ENCODE measurements around the gene AOAH. TPM values are rescaled to one million over a fixed set of nuclear protein-coding genes. Genes with fewer than 3 reads are reported as not detected.

The AOAH gene
- polyA plus RNA-seq, 5 donors, result 4.4 to 7.6 (median 4.8) TPM

DNA sequence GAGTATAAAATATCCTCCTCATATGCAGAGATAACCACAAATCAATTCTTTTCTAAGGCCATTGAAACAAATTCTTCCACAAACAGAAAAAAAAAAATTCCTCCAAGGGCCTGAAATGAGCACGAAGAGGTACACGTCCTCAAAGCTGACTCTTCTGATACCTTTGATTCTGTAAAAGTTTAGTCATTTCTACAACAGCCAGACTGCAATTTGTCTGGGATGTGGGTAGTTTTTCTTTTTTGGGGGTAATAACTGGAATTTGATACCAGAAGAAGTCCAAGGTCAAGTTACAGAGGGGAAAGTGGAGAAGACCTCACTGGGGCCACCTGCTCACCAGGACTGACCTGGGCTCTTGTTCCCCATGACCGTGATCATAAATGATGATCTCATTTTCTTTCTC lies 121.8 kb downstream of the AOAH start:
- DNase-seq, result no peak

DNA sequence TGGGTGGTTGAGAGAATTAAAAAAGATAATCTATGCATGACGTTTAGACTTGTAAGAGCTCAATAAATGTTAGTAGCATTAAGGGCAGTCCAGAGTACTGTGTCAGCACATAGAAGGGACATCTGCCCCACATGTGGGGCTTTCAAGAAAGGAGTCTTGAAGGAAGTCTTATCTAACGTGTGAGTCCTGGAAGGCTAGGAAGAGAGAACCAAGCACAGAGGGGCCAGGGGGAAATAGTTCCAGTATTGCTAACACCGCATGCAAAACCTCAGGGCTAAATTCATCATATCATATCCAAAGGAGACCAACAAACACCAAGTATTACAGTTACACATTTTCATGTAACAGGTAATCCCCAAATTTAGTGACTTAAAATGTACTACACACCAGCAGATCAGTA lies 122.7 kb downstream of the AOAH start:
- no peak for DNase-seq

DNA sequence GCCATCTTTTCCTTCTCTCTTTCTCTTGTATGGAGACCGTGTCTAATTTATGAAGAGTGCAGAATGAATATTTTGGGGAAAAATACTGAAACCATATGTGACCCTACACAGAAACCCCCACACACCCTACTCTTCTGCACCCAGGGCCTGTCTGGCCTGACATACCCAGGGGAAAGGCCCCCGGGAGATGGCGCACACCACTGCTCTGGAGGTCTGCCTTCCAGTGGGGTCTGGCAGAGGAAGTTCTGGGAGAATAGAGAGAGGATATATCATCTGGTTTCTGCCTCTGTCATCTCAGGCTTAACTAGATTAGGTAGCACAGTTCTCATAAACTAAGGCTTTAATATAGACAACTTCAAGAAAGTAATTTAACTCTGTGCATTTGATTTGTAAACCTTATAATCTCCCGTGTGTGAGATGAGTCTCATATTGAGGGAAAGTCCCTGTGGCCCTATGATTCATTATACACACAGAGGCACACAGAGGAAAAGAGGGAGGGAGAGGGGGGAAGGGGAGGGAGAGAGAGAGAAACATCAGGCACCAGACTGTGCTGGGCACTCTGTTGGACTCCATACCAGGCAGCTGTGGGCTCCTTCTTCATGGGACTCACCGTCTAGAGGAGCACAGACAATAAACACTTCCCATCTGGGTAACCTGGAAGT lies 123.3 kb downstream of the AOAH start:
- DNase-seq, result no peak

DNA sequence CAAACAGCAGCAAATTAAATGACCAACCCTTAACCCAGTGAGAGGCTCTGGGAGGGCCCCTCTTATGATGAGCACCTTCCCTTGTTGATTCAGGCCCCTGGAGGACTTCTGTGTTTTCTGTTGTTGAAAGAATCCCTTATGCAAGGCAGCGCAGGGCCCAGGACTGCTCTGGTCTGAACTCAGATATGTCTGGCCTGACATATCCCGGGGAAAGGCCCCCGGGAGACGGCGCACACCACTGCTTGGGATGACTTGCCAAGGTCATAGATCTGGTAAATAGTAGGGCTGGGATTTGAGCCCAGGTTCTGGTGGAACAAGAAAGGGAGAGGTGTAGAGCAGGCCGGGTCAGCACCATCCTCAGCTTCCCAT lies 124.0 kb downstream of the AOAH start:
- DNase-seq, result no peak

DNA sequence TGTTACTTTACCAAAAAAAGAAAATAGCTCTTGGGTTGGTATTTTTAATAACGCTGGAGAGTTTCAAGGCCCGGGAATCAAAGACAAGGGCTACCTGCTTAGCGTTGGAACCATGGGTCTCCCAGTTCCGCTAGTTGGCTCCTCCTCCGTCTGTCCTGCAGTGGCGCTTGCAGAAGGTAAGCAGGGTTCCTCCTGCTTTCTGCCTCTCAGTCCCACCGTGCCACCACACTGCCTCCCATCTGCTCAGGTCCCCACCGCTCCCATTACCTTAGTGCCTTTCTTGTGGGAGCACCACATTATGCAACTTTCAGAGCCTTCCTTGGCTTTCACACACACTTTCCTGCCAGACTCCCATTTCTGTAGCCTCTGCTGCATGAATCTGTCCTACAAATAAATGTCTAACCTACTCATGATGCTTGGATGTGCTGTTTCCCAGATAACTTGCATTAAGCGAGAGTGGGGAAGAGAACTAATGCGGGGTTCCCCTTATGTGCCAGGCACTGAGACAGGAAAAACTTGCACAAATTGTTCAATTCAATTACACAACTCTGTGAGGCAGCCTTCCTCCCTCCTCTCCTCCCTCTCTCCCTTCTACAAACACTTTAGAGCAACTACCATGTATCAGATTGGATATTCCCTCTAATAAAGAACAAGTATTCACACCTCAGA lies 124.5 kb downstream of the AOAH start:
- no peak for DNase-seq

DNA sequence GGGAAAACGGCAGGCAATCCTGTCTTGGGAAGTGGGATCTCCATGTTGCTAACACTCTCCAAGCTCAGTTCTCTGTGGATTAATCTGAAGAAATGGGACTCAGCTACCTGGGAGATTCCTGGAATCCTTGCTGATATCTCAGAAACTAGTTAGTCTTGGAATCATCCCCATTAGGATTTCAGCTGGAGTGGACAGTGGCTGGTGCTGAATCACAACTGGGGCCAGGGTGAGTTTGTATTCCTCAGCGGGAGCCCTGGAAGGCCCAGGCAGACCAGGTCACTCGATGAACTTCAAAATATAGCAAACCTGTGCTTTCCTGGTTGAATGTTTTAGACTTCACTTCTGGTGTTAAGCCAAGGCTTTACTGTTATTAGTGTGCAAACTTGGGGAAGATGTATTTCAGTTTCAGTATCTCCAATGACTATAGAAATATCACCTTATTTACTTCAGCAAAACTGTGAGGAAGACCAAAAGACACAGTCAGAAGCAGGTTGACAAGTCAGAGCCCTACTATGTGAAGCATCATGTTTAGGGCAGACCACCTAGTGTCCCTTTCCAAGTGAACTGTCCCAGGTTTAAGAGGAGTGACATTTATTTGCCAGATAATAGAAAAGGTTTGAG lies 126.1 kb downstream of the AOAH start:
- no peak for DNase-seq

DNA sequence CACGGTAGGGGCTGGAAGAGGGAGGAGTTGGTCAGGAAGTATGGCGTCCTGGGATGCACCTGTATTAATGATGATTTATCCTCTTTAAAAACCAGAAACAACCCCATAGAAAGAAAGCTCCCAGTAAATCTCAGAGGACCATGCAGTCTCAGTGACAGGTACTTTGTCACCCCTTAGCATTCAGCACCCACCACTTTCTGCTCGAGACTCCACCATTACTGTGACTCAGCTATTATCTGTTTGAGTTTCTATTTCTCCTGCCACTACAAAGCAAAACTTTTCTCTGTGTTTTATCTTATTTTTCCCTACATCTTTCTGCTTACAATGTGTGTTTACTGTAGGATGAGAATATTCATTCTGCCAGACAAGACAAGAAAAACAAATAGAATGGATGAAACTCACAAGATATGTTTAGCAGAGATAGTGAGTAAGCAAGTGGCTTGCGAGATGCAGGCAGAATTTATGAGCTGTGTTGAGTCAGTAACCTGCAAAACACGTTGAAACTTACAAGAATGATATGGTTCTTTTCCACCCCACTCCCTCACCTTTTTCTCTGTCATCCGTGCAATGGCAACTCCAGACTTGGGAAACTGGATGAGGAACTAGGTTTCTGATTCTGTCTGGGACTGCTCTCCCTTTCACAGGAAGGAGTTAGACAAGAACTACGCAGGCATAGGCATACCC lies 127.1 kb downstream of the AOAH start:
- no peak for DNase-seq

DNA sequence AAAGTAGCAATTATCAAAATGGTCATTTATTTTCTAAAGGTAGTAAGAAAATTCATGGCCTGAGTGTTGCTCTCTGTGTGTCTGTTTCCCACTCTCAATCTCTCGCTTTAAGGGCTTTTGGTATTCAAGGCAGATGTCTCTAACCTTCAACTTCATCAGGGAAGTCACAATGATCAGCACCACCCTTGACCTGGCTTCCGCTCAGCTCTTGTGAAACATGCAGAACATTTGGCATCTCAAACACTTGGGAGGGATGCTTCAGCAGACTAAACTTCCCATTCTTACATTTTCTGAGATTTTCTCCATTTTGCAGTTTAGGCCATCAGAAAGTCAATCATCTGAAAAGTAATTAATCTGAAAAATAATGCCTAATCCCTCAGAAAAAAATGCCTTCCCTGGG lies 129.8 kb downstream of the AOAH start:
- no peak for DNase-seq

DNA sequence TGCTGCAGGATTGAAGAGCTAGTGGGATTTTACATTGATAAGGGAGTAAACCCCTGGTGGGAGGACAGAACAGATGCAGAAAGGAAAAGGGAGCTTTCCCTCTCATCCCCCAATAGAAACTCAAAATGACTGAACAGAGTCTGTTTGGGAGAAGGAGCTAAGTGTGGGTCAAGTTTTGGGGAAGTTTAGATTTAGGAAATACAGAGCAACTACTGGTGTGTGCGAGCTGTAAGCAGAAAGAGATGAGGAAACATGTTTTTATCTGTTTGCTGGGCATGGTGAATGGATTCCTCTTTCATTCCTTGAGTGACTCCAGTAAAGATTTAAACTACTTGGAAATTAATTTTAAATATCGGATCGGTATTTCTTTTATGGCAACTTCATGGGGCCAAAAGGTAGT lies 132.7 kb downstream of the AOAH start:
- DNase-seq, result no peak

DNA sequence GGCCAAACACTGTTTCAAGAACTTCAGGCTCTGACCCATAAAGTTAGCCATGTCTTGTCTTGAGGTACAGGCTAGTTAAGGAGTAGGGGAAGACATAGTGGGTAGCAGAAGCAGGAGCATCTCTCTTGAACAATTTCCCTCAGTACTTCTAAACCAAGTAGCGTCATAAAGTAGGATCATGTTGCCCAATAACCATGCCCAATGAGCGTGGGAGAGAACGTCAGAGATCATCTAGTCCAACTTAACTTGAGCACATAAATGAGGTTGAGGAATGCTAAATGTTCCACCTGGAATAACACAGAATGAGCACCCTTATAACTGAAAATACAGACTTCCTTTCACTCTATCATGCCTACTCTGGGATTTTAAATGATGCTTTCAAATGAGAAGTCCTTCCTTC lies 134.9 kb downstream of the AOAH start:
- DNase-seq, result no peak

DNA sequence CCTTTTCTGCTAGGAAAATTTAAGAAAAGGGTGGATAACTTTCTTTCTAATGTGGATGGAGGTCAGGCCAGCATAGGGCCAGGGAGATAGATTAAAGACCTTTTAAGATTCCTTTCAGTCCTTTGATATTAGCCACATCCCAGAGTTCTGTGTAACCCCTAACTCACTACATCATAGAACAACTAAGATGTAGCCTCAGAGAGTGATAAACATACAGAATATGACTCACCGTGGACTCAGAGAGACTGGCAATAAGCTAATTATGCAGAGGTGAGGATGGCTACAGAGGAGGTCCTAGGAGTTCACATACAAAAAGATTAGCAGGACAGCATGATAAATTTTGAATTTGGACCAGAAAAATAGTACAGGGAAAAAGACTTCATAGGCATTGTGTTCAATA lies 141.0 kb downstream of the AOAH start:
- no peak for DNase-seq

DNA sequence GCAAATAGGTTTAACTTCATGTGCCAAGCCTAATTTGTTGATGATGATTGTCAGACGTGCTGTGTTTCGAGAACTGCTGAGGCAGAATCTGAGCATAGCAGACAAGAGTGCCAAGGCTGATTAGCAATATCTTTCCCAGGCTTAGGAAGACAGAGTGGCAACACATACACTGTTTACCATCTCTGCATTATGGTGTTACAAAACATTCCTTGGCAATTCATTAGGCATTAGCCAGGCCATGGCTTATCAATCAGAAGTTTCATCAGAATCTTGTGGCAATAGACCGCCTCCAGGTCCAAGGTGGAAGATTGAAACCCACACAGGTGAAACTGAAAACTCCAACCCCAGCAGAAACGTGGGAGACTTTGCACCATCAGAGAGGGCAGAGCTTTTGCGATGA lies 148.5 kb downstream of the AOAH start:
- no peak for DNase-seq

DNA sequence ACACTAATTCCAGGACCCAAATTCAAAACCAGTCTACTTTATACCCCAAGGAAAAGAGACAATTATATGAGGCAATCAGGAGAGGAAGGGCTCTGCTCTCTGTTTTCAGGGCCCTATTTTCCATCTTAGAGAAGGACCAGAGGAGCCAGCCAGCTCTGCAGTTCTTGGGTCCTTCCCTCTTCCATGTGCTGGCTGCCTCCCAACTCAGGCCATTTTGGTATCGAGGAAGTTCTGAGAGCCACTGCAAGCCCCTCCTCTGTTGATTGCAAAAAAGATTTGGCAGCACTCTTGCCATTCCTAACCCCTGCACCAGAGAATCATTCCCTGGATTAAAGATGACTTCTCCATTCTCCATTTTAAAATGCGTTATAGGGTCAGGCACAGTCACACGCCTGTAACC lies 151.2 kb downstream of the AOAH start:
- DNase-seq, result no peak

DNA sequence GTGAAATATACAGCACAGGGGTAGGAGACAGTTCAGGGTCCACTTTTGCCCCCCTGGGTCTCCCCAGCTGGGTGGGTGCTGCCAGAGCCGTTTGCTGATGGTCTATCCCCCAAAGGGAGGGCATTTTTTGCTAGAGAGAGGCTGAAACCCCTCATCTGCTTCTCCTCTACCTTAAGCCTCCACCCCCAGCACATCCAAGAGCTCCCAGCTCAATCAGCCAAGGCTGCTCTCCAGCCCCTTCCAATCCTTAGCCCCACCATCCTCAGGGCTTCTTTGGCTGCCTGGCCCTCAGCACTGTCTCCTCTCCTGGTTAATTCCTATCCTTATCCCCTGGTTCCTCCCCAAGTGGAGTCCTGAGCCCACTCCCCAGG lies 153.1 kb downstream of the AOAH start:
- DNase-seq, result no peak

DNA sequence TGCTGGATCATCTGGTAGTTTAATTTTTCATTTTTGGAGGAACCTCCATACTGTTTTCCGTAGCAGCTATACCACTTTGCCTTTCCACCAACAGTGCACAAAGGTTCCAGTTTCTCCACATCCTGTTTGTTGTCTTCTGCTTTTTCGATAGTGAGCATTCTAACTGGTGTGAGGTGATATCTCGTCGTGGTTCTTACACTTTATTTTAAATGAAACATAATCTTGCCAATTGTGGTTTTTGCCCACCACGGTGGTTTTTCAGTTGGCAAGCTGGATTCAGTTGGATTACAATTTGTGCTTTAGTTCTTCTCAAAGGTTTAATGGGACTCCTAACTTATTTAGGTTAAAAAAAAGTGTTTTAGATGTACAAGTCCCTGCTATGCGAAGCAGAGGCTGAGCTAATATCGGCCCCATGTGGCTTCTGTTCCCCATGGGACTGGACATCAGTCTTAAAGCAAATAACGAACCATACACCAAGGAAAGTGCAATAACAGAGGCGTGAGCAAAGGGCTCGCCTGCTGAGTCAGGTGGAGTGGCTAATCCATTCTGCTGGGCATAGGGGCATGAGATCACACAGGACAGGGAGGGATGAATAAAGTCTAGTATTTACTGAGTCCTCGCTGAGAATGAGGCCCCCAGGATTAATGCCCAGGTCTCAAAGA lies 153.6 kb downstream of the AOAH start:
- DNase-seq, result no peak

DNA sequence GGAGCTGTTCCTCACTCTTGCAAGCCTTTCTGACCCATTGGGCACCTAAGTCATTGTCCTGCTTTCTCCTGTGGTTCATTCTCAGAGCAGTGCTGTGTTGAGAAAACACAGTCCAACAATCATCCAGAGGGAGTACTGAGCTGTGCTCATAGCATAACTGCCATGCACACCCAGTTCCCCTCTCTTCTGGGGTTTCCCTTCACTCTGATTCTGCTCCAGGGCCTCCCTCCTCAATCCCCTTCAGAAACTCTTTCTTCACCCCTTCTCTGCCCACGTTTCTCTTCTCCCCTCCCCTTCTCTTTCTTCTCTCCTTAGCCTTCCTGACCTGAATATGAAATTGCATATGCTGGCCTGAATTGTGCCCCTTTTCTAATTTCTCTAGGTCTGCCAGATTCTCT lies 155.8 kb downstream of the AOAH start:
- DNase-seq, result no peak

DNA sequence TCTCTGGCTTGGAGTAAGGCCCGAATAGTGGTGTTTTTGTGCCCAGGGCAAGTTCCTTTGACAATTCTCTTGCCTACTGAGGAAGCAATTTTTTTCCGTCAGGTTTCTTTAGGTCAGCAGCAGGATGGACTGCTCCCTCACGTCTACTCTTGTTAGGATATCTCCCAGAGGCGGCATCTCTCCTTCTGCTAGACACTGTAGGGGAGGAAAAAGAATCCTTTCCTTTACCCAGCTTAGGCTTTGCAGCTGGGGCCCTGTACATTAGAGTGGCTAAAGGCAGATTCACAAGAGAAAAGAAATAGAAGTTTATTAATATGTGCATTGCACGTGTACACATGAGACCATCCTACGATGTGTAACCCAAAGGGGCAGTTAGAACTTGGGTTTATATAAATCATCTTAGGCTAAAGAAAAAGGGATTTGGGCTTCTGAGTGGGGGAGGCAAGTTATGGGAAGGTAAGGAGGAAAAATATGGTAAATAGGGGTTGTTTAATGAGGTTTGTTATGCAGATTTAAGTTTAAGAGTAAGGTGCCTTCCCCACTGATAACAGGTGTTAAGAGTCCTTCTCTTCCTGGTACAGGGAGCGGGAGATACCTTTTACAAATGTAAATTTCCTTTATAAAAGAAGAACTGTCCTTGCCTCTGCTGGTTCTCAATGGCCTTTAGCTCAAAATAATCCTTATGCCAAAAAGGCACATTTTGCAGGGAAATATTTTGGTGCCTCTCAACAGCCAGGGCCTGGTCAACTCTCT lies 156.4 kb downstream of the AOAH start:
- no peak for DNase-seq

DNA sequence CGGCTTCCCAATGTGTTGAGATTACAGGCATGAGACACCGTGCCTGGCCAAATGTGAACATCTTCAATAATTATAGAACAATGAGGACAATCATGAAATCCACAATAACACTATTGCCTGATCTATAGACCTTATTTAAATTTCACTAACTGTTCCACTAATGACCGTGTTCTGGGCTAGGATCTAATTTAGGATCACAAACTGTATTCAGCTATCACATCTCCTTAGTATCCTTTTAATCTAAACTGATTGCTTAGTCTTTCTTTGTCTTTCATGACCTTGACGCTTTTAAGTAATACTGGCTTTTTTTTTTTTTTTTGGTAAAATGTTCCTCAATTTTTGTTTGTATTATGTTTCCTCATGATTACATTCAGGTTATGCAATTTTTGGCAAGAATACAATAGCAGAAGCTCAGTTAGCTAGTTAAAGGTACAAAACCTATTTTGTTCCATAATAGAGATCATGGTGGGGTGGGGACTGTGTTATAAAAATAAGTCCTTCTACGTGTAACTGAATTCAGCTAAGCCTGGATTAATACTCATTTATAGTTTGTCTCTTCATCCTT lies 158.4 kb downstream of the AOAH start:
- DNase-seq, result no peak

DNA sequence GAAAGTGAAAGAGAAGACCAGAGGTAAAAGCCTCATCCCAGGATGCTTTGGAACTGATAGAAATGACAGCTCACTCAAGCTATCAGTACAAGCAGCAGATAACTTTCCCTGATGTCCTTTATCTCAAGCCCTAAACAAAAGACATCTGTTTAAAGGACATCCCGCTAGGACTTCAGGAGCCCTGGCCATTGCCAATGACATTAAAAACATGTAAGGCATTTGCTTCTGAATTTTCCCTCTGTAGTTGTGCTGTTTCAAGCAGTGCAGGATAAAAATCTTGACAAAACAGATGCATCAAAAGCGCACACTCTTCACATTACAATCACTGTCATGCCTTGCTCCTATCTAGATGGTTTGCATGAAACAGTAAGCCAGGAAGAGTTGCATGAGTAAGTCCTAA lies 159.8 kb downstream of the AOAH start:
- DNase-seq, result no peak

DNA sequence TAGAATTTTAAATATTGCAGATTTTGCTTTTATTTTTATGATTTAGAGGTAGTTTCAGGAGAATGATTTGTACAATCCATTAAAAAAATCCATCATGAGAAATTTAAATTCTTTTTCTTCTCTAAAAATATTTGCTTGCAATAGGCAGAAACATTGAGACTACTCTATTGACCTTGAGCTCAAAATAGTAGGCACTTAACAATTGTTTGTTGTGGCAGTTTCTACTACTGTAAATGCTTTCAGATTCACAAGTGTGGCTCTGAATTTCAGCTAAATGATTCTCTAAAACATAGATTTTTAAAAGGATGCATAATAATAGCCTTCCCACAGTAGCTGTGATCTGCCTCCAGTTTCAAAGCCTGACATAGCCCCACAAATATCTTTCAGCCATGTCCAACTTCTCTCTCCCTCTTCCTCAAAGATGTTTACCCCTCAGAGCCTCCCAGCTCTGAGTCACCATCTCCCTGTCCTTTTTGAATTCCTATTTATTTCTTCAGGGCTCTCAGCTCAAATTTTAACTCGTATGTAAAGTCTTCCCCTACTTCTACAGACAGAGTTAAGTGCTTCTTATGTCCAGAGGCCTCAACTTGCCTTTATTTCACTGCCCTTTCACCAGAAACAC lies 160.5 kb downstream of the AOAH start:
- no peak for DNase-seq

DNA sequence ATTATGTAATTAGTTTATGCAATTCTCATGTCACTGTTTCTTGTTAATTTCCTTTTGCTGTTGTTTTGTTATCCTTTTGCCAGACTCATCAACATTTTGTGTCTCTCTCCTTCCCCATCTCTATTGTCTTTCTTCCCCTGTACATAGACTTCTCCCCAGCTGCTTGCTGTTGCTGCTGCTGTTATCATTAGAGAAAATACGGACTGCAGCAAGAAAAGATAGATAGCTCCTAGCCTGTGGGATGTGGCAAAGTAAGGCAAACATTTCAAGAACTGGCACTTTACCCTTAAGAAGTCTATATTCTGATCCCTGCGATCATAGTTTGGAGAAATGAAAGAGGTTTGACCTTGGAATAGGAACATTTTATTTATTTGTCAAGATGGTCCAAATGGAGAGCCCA lies 162.2 kb downstream of the AOAH start:
- DNase-seq, result no peak
